Measurements from ENCODE around the gene HEXA. TPM values are rescaled to one million over a fixed set of nuclear protein-coding genes. Genes with fewer than 3 reads are reported as not detected.
A peak's percentile ranks its signal among the peaks of the same experiment; 100 is the strongest.

Gene HEXA
- total and polyA plus RNA-seq, 9 of the 15 experiments (the other 6 are each of a cell fraction or from before 2014, with no cell fraction given), result 22.2 to 136 (median 68.9) TPM

DNA sequence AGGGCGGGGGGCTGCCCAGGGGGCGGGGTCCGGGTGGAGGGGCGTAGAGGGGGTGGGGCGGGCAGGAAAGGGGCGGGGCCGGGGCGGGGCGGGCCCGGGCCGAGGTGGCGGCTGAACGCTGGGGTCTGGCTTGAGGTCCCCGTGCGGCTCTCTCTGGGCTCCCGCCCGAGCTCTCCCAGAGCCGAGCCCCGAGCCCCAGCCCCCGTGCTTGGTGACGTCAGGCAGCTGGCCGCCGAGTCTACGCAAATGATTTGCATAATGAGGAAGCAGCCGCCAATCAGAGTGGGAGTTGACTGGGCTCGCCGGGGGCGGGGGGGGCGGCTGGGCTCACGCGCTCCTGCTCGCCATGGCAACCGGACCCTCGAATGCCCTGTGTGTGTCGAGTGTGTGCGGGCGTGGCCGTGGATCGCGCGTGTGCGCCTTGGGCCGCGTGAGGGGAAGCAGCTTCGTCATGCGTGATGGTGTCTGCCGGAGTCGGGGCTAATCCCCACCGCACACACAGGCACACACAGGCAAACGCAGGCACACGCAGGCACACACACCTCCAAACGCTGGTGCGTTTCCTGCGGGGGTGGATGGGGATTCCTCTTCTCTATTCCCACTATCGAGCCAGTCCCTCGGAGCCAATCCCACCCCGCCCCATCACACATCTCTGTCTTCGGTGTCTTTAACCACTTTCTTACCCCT, 55.7 kb downstream of the HEXA start, which contains the start of gene CELF6 (continued):
- TF ChIP-seq, protein P1, sequence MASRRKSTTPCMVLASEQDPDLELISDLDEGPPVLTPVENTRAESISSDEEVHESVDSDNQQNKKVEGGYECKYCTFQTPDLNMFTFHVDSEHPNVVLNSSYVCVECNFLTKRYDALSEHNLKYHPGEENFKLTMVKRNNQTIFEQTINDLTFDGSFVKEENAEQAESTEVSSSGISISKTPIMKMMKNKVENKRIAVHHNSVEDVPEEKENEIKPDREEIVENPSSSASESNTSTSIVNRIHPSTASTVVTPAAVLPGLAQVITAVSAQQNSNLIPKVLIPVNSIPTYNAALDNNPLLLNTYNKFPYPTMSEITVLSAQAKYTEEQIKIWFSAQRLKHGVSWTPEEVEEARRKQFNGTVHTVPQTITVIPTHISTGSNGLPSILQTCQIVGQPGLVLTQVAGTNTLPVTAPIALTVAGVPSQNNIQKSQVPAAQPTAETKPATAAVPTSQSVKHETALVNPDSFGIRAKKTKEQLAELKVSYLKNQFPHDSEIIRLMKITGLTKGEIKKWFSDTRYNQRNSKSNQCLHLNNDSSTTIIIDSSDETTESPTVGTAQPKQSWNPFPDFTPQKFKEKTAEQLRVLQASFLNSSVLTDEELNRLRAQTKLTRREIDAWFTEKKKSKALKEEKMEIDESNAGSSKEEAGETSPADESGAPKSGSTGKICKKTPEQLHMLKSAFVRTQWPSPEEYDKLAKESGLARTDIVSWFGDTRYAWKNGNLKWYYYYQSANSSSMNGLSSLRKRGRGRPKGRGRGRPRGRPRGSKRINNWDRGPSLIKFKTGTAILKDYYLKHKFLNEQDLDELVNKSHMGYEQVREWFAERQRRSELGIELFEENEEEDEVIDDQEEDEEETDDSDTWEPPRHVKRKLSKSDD (conservative IDR thresholded peaks at IDR 0.05; ENCODE audit: low read length), result no peak
- TF ChIP-seq L3MBTL2 (IDR thresholded peaks at IDR 0.05) (peak; percentile 41), MEF2D (tag; conservative IDR thresholded peaks at IDR 0.05; ENCODE audit: low read depth) (no peak), NCOR1 (IDR thresholded peaks at IDR 0.05) (no peak), ZNF197 (CRISPR knock-in tag; IDR thresholded peaks at IDR 0.05; ENCODE audit: low read depth) (no peak), RBM34 (IDR thresholded peaks at IDR 0.05; ENCODE audit: borderline replicate concordance, insufficient read depth, low read length) (no peak), ZNF668 (CRISPR knock-in tag; IDR thresholded peaks at IDR 0.05) (no peak), TAF7 (tag; IDR thresholded peaks at IDR 0.05) (no peak), ADNP (tag; IDR thresholded peaks at IDR 0.05) (no peak), RUNX1 (IDR thresholded peaks at IDR 0.05; ENCODE audit: low read depth) (no peak), RFX1 (IDR thresholded peaks at IDR 0.05) (peak; percentile 91), ZNF445 (CRISPR knock-in tag; IDR thresholded peaks at IDR 0.05; ENCODE audit: low read depth) (no peak), YY1 (IDR thresholded peaks at IDR 0.05; ENCODE audit: borderline replicate concordance in 1 of 3, control insufficient read depth in 1 of 3, extremely low read depth in 1 of 3, insufficient read depth in 3 of 3, insufficient read length in 1 of 3, insufficient replicate concordance in 2 of 3, low read depth in 1 of 3, low read length in 2 of 3) (peak in 1 of 3 experiments; percentile 29), CAMTA2 (CRISPR knock-in tag; conservative IDR thresholded peaks at IDR 0.05) (no peak), TAF1 (IDR thresholded peaks at IDR 0.05; ENCODE audit: control insufficient read depth, extremely low read depth, insufficient read depth, low read length, severe bottlenecking) (no peak), ARHGAP35 (IDR thresholded peaks at IDR 0.05; ENCODE audit: partially characterized antibody) (no peak), ZFP30 (CRISPR knock-in tag; IDR thresholded peaks at IDR 0.05; ENCODE audit: borderline replicate concordance) (no peak), HOXB6 (CRISPR knock-in tag; IDR thresholded peaks at IDR 0.05; ENCODE audit: borderline replicate concordance) (no peak), ZNF121 (CRISPR knock-in tag; conservative IDR thresholded peaks at IDR 0.05) (no peak), PHTF2 (CRISPR knock-in tag; IDR thresholded peaks at IDR 0.05) (no peak)
- TF ChIP-seq, protein P2, sequence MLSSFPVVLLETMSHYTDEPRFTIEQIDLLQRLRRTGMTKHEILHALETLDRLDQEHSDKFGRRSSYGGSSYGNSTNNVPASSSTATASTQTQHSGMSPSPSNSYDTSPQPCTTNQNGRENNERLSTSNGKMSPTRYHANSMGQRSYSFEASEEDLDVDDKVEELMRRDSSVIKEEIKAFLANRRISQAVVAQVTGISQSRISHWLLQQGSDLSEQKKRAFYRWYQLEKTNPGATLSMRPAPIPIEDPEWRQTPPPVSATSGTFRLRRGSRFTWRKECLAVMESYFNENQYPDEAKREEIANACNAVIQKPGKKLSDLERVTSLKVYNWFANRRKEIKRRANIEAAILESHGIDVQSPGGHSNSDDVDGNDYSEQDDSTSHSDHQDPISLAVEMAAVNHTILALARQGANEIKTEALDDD (IDR thresholded peaks at IDR 0.05), result no peak
- TF ChIP-seq, protein P3, sequence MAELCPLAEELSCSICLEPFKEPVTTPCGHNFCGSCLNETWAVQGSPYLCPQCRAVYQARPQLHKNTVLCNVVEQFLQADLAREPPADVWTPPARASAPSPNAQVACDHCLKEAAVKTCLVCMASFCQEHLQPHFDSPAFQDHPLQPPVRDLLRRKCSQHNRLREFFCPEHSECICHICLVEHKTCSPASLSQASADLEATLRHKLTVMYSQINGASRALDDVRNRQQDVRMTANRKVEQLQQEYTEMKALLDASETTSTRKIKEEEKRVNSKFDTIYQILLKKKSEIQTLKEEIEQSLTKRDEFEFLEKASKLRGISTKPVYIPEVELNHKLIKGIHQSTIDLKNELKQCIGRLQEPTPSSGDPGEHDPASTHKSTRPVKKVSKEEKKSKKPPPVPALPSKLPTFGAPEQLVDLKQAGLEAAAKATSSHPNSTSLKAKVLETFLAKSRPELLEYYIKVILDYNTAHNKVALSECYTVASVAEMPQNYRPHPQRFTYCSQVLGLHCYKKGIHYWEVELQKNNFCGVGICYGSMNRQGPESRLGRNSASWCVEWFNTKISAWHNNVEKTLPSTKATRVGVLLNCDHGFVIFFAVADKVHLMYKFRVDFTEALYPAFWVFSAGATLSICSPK (IDR thresholded peaks at IDR 0.05; ENCODE audit: borderline replicate concordance), result no peak
- TF ChIP-seq, protein P4, sequence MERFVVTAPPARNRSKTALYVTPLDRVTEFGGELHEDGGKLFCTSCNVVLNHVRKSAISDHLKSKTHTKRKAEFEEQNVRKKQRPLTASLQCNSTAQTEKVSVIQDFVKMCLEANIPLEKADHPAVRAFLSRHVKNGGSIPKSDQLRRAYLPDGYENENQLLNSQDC (CRISPR knock-in tag; IDR thresholded peaks at IDR 0.05), result no peak
